Thyroid gland (tissue), 4 donors: ENCODE measurements around the gene NYAP2. TPM values are rescaled to one million over a fixed set of nuclear protein-coding genes. Genes with fewer than 3 reads are reported as not detected.

Experiments used
- DNase-seq, 2 donors: peaks; one replicate each; pipeline ENCODE4 v3.0.0-alpha.2; 2019
- H3K27ac ChIP-seq, 3 donors: fragments of 200-600 bp; sonication (generic); 1 replicate in 2 of 3; 2 replicates in 1 of 3; pipeline ENCODE4 v1.5.1; 2016 to 2019; ENCODE audit warnings: mild to moderate bottlenecking in 1 of 3, moderate library complexity in 1 of 3
- H3K27me3 ChIP-seq: fragments of 200-600 bp; sonication (generic); one replicate; pipeline ENCODE4 v1.5.1; 2019
- H3K36me3 ChIP-seq, 2 donors: fragments of 200-600 bp; sonication (generic); one replicate each; pipeline ENCODE4 v1.5.1; 2016 to 2019
- H3K4me1 ChIP-seq, 2 donors: fragments of 200-600 bp; sonication (generic); one replicate each; pipeline ENCODE4 v1.5.1; 2017 to 2019
- H3K4me3 ChIP-seq, 3 donors: fragments of 200-600 bp; sonication (generic); replicated peaks in 1 of 3; 1 replicate in 2 of 3; 2 replicates in 1 of 3; pipeline ENCODE4 v1.5.1; 2016; ENCODE audit warnings: mild to moderate bottlenecking in 1 of 3
- H3K9me3 ChIP-seq: fragments of 200-600 bp; sonication (generic); one replicate; pipeline ENCODE4 v1.5.1; 2017
- CTCF ChIP-seq, 6 experiments: fragments of 200-600 bp in 3 of 6; fragments of 450-650 bp in 3 of 6; sonication (generic) in 3 of 6; IDR thresholded peaks; one replicate each; pipeline ENCODE4 v1.5.1; 2016 to 2019; ENCODE audit warnings: antibody characterized with exemption in 6 of 6, mild to moderate bottlenecking in 2 of 6, inconsistent platforms in 1 of 6, moderate library complexity in 1 of 6
- POLR2A ChIP-seq, 2 donors: fragments of 450-650 bp; IDR thresholded peaks; one replicate each; pipeline ENCODE4 v1.6.1; 2017; ENCODE audit warnings: antibody characterized with exemption in 2 of 2, mild to moderate bottlenecking in 2 of 2, moderate library complexity in 1 of 2
- WGBS, 2 donors: methylation state at CpG; one replicate each; pipeline ENCODE4 v1.1.5; 2017; 5-methylcytosine and 5-hydroxymethylcytosine counted together
- intact Hi-C: fragments of 100-400 bp; cut with DNase I; formaldehyde crosslinking; loops from one replicate; pipeline ENCODE4 v1.15.1; 2023
- total RNA-seq, 4 donors: library from RNA; depleted of rRNA; stranded (reverse); fragments of >200 nt; gene quantifications; one replicate each; pipeline ENCODE4 v1.2.3, GENCODE V29; 2016

Gene NYAP2
- total RNA-seq, 4 donors from 2014 or later = not detected

GRCh38 chr2:225367482-225367881 is 32.0 kb upstream of the NYAP2 start:
- no peak for DNase-seq
- WGBS, 2 donors = 22 to 50% methylated on average over 1 of the region's 1 CpG
- intact Hi-C loops = no loop called here
- H3K9me3 ChIP-seq = no peaks in the 10 kb centered on the region
- no peaks in the 10 kb centered on the region for H3K27me3 ChIP-seq
- no peaks in the 10 kb centered on the region for H3K4me1 ChIP-seq
- no peaks in the 10 kb centered on the region for H3K36me3 ChIP-seq
- no peak for TF ChIP-seq POLR2A (IDR thresholded peaks at IDR 0.05)
- no peak for TF ChIP-seq CTCF (IDR thresholded peaks at IDR 0.05)
- no peak overlapping the region for H3K27ac ChIP-seq
- H3K4me3 ChIP-seq = no peak overlapping the region

- H3K9me3 ChIP-seq = no peaks in the 10 kb centered on the region
- intact Hi-C loops = no loop called here
- H3K27me3 ChIP-seq = no peaks in the 10 kb centered on the region
- DNase-seq = no peak
- no peaks in the 10 kb centered on the region for H3K36me3 ChIP-seq
- TF ChIP-seq CTCF (IDR thresholded peaks at IDR 0.05) (no peak), POLR2A (IDR thresholded peaks at IDR 0.05) (no peak)
- H3K27ac ChIP-seq = no peak overlapping the region
- H3K4me3 ChIP-seq = no peak overlapping the region
- H3K4me1 ChIP-seq = no peaks in the 10 kb centered on the region
- WGBS, 2 donors = 67 to 86% methylated on average over 3 of the region's 3 CpGs
Measured at GRCh38 chr2:225378984-225379383, 20.5 kb upstream of the NYAP2 start.

- no peak for DNase-seq
- WGBS, 2 donors = 93 to 95% methylated on average over 6 of the region's 6 CpGs
- Histone ChIP-seq H3K36me3 (no peaks in the 10 kb centered on the region), H3K4me1 (no peaks in the 10 kb centered on the region), H3K4me3 (no peak overlapping the region), H3K9me3 (no peaks in the 10 kb centered on the region), H3K27ac (no peak overlapping the region), H3K27me3 (no peaks in the 10 kb centered on the region)
- TF ChIP-seq POLR2A (IDR thresholded peaks at IDR 0.05) = no peak
- no peak for TF ChIP-seq CTCF (IDR thresholded peaks at IDR 0.05)
- intact Hi-C loops = no loop called here
Measured at GRCh38 chr2:225379856-225380255, 19.7 kb upstream of the NYAP2 start.

- H3K9me3 ChIP-seq = no peaks in the 10 kb centered on the region
- no peaks in the 10 kb centered on the region for H3K36me3 ChIP-seq
- TF ChIP-seq CTCF (IDR thresholded peaks at IDR 0.05) (no peak), POLR2A (IDR thresholded peaks at IDR 0.05) (no peak)
- H3K27ac ChIP-seq = no peak overlapping the region
- H3K4me3 ChIP-seq = no peak overlapping the region
- no peaks in the 10 kb centered on the region for H3K4me1 ChIP-seq
- H3K27me3 ChIP-seq = no peaks in the 10 kb centered on the region
- no peak for DNase-seq
- WGBS, 2 donors = 87 to 95% methylated on average over 4 of the region's 4 CpGs
- intact Hi-C loops = no loop called here
Measured at GRCh38 chr2:225381609-225382008, 17.9 kb upstream of the NYAP2 start.

- Histone ChIP-seq H3K9me3 (no peaks in the 10 kb centered on the region), H3K36me3 (no peaks in the 10 kb centered on the region), H3K4me3 (no peak overlapping the region), H3K27ac (no peak overlapping the region), H3K4me1 (no peaks in the 10 kb centered on the region), H3K27me3 (no peaks in the 10 kb centered on the region)
- TF ChIP-seq POLR2A (IDR thresholded peaks at IDR 0.05) (no peak), CTCF (IDR thresholded peaks at IDR 0.05) (no peak)
- 25 to 27% methylated on average over 2 of the region's 2 CpGs for WGBS, 2 donors
- intact Hi-C loops = no loop called here
- DNase-seq = no peak
Measured at GRCh38 chr2:225398372-225398771, 1.1 kb upstream of the NYAP2 start.
